H1 (cell line): ENCODE data around the gene ETV4.

ENCODE experiments used
- CTCF ChIP-seq, 3 experiments: IDR thresholded peaks; 1 replicate in 2 of 3; 2 replicates in 1 of 3; pipeline versions ENCODE4 v1.5.1 to v1.6.1; 2011; ENCODE audit warnings: low read length in 3 of 3, mild to moderate bottlenecking in 3 of 3, inconsistent platforms in 2 of 3, low read depth in 1 of 3, moderate library complexity in 1 of 3; ENCODE audit not compliant: insufficient read depth in 1 of 3; ENCODE audit errors: control extremely low read depth in 1 of 3
- GABPA ChIP-seq: IDR thresholded peaks from 2 replicates; pipeline ENCODE4 v1.6.1; 2011; ENCODE audit warnings: mild to moderate bottlenecking, low read length, moderate library complexity, borderline replicate concordance; ENCODE audit not compliant: insufficient read depth
- KDM1A ChIP-seq: fragments of 200-600, 300-600 bp; sonication (generic); IDR thresholded peaks from 2 replicates; pipeline ENCODE4 v1.7.1; 2016; ENCODE audit warnings: mild to moderate bottlenecking, low read length, borderline replicate concordance
- POLR2A ChIP-seq, 2 experiments: IDR thresholded peaks; 1 replicate in 1 of 2; 2 replicates in 1 of 2; pipeline ENCODE4 v1.6.1; 2011; ENCODE audit warnings: low read depth in 2 of 2, low read length in 2 of 2, mild to moderate bottlenecking in 2 of 2; ENCODE audit errors: control extremely low read depth in 1 of 2
- ZNF274 ChIP-seq: IDR thresholded peaks from 2 replicates; pipeline ENCODE4 v1.7.0; 2012; ENCODE audit warnings: low read length, borderline replicate concordance; ENCODE audit errors: extremely low read depth

DNA sequence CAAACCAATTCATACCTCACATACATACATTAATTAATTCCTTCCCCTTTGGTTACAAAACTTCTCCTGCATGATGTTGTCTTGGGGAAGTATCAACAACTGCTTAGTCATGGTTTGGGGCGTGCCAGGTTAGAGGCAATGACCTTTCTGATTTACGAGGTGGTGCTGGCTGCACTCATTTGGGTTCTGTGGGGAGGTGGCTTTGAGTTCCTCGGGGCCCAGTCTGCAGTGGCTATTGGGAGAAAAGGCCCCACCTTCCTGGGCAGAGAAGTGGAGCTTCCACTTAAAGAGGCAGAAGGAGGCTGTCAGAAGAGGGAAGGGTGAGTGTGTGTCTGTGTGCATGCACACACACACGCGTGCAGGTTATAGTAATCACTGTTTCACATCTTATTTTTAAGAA, 10.2 kb upstream of the ETV4 start:
- TF ChIP-seq CTCF (IDR thresholded peaks at IDR 0.05; ENCODE audit: control extremely low read depth in 1 of 3, insufficient read depth in 1 of 3, low read depth in 1 of 3, low read length in 3 of 3) (no peak), ZNF274 (no peak), KDM1A (no peak), POLR2A (IDR thresholded peaks at IDR 0.05; ENCODE audit: control extremely low read depth in 1 of 2, low read depth in 2 of 2, low read length in 2 of 2) (no peak), GABPA (no peak)
